GM12891 (cell line): Measurements from ENCODE around the gene ENDOG.

Experiments used
- POLR2A ChIP-seq: IDR thresholded peaks from 2 replicates; pipeline ENCODE4 v1.6.1; 2011; ENCODE audit warnings: low read depth, low read length, control low read depth
- POLR2AphosphoS5 ChIP-seq: IDR thresholded peaks from 2 replicates; pipeline ENCODE4 v1.6.1; 2011; ENCODE audit warnings: low read depth, low read length, control low read depth
- POU2F2 ChIP-seq: IDR thresholded peaks from 2 replicates; pipeline ENCODE4 v1.6.1; 2011; ENCODE audit warnings: low read depth, mild to moderate bottlenecking, control low read depth, low read length, moderate library complexity
- SPI1 ChIP-seq: IDR thresholded peaks from 2 replicates; pipeline ENCODE4 v1.6.1; 2011; ENCODE audit warnings: low read depth, low read length, control low read depth
- TAF1 ChIP-seq: IDR thresholded peaks from 2 replicates; pipeline ENCODE4 v1.6.1; 2011; ENCODE audit warnings: low read depth, low read length, control low read depth

- no peak for TF ChIP-seq POLR2A
- no peak for TF ChIP-seq TAF1
- TF ChIP-seq POLR2AphosphoS5, result no peak
- TF ChIP-seq POU2F2, result no peak
- TF ChIP-seq SPI1, result no peak
Measured at GRCh38 chr9:128792134-128792533, 26.2 kb upstream of the ENDOG start.
